ENCODE data around the gene ARPP21.

Gene ARPP21

DNA sequence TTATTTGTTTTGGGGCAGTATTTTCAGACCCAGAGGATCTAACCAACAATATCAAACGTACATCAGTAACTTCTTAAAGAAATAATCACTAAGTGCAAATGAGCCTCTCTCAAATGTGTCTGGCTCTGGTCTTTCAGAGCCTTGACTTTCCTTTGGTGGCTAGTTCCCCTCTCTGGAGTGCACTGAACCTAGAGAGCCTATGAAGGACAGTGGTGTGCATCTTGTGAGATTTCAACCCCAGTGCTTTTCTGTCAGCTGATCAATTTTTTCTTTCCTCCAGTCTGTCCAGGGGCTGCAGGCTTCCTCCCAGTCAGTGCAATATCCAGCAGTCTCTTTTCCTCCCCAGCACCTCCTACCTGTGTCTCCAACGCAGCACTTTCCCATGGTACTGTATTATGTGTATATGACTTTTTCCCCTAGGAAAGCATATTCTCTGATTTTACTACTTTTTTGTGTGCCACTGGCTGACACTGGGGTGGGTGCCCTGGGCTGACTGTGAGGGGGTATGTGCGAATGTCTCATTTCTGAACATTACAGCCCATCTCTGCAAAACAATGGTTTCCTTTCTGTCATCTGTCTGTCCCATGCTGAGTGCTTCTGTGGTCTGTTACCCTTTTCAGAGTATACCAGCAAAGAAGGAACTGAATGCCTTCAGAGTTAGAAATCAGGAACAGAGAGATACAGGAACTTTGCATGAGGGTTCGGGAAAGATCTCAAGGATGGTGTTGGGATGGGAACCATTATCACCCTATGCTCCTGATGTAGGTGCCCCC lies 98.8 kb downstream of the ARPP21 start:
- Histone ChIP-seq H3K27me3 (no peaks in the 10 kb centered on the region), H3K4me1 (no peaks in the 10 kb centered on the region), H3K4me3 (ENCODE audit: low read depth, low read length) (no peak overlapping the region), H3K9me3 (no peaks in the 10 kb centered on the region), H3K36me3 (no peaks in the 10 kb centered on the region)
- no peak for DNase-seq
- TF ChIP-seq, protein P1, sequence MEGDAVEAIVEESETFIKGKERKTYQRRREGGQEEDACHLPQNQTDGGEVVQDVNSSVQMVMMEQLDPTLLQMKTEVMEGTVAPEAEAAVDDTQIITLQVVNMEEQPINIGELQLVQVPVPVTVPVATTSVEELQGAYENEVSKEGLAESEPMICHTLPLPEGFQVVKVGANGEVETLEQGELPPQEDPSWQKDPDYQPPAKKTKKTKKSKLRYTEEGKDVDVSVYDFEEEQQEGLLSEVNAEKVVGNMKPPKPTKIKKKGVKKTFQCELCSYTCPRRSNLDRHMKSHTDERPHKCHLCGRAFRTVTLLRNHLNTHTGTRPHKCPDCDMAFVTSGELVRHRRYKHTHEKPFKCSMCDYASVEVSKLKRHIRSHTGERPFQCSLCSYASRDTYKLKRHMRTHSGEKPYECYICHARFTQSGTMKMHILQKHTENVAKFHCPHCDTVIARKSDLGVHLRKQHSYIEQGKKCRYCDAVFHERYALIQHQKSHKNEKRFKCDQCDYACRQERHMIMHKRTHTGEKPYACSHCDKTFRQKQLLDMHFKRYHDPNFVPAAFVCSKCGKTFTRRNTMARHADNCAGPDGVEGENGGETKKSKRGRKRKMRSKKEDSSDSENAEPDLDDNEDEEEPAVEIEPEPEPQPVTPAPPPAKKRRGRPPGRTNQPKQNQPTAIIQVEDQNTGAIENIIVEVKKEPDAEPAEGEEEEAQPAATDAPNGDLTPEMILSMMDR (IDR thresholded peaks at IDR 0.05; ENCODE audit: low read depth, low read length): no peak

DNA sequence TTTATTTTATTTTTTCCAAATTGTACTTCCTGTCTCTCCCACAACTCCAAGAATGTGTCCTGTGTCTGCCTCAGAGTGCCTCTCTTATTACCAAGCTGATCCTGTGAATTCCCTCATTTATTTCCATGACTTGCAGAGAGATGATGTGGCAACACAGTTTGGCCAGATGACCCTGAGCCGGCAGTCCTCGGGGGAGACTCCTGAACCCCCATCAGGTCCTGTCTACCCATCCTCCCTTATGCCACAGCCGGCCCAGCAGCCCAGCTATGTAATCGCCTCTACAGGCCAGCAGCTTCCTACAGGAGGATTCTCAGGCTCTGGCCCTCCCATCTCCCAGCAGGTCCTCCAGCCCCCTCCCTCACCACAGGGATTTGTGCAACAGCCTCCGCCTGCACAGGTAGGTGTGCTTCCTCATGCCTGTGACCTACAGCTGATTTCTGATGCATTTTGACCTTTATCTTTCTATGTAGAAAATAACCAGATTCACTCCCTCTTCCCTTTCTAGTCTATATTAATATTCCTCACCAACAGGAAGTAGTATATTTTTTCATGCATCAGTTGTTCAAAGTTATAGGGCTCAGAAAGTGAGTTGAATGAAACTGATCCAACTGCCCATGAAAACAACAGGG lies 100.0 kb downstream of the ARPP21 start:
- no peak for DNase-seq
- Histone ChIP-seq H3K36me3 (no peaks in the 10 kb centered on the region), H3K4me3 (ENCODE audit: low read depth, low read length) (no peak overlapping the region), H3K4me1 (no peaks in the 10 kb centered on the region), H3K27me3 (no peaks in the 10 kb centered on the region; the same call in 1 of the 2 replicates), H3K9me3 (no peaks in the 10 kb centered on the region)
- TF ChIP-seq, protein P1 (IDR thresholded peaks at IDR 0.05; ENCODE audit: low read depth, low read length): no peak

DNA sequence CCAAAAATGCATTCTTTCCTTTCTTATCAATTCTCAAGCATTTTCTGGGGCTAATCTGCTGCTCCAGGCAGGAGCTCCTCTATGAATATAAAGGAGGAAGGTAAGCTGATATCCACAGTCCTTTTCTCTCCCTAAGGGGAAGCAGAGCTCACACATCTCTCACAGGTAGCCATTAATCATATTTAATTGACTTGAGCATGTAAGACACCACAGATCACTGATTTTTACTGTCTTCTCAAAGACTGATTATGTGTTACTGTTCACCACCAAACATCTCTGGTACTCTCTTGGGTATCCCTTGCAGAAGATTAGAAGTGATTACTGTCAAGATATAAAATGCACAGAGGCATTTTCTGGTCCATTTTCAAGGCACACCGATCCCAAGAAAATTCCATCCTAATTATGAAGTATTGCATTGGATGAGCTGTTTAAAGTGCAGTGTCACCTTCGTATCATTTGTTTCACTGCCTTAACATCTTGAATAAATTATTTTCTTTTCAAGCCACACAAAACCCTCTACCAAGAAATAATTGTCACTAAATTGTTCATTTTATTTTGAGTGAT lies 100.7 kb downstream of the ARPP21 start:
- H3K36me3 ChIP-seq: no peaks in the 10 kb centered on the region
- DNase-seq: no peak

DNA sequence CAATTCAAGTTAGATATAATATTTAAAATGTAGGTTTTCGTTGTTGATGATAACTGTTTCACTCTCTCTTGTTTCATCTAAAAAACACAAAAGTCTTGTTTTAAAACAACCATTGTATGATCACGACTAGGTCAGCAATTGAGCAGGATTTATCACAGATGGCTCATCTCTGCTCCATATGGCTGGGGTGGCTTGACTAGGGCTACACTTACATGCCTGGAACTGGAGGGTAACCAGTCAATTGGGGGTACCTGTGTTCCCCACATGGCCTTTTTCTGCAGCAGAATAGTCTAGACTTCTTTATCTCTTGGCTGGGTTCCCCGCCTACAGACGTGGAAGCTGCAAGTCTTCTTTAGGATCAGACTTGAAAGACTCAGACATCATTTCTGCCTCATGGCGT lies 103.9 kb downstream of the ARPP21 start:
- no peak for DNase-seq
- H3K4me3 ChIP-seq (ENCODE audit: low read depth, low read length): no peak overlapping the region
- TF ChIP-seq, protein P1 (IDR thresholded peaks at IDR 0.05; ENCODE audit: low read depth, low read length): no peak
- no peaks in the 10 kb centered on the region for H3K4me1 ChIP-seq
- H3K27me3 ChIP-seq: no peaks in the 10 kb centered on the region; the same call in 1 of the 2 replicates
- H3K36me3 ChIP-seq: no peaks in the 10 kb centered on the region
- no peaks in the 10 kb centered on the region for H3K9me3 ChIP-seq

More for the DNA sequence above, 100.7 kb downstream of the ARPP21 start:
- Histone ChIP-seq H3K4me1 (no peaks in the 10 kb centered on the region), H3K4me3 (ENCODE audit: low read depth, low read length) (no peak overlapping the region), H3K9me3 (no peaks in the 10 kb centered on the region), H3K27me3 (no peaks in the 10 kb centered on the region; the same call in 1 of the 2 replicates)
- TF ChIP-seq, protein P1 (IDR thresholded peaks at IDR 0.05; ENCODE audit: low read depth, low read length): no peak

DNA sequence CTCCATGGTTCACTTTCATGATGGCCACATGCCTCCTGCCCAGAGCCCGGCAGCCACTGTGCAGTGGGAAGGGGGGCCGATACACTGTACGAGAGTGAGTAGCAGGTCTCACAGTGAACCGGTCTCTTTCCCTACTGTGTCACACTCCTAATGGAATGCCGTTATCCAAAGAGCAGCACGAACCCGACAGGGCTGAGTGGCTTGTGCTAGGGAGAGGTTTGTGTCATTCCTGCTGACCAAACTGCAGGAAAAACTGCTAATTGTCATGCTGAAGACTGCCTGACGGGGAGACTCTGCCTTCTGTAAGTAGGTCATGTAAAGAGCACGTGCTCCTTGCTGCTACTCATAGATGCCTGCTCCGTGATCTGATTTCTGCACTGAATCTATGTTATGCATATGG lies 105.1 kb downstream of the ARPP21 start:
- TF ChIP-seq, protein P1 (IDR thresholded peaks at IDR 0.05; ENCODE audit: low read depth, low read length): no peak
- Histone ChIP-seq H3K9me3 (no peaks in the 10 kb centered on the region), H3K4me3 (ENCODE audit: low read depth, low read length) (no peak overlapping the region), H3K27me3 (no peaks in the 10 kb centered on the region; the same call in 1 of the 2 replicates), H3K4me1 (no peaks in the 10 kb centered on the region), H3K36me3 (no peaks in the 10 kb centered on the region)
- no peak for DNase-seq
